Pancreas (tissue), 10 donors: ENCODE data around the gene IL4I1. TPM values are rescaled to one million over a fixed set of nuclear protein-coding genes. Genes with fewer than 3 reads are reported as not detected.

Source experiments
- ATAC-seq, 4 donors: fragments of 200-7000 bp; cut with Tn5 transposase; one replicate each; pipeline versions ENCODE4 v1.8.0 to v1.9.1; 2020; ENCODE audit warnings: mild to moderate bottlenecking in 4 of 4, moderate library complexity in 4 of 4
- DNase-seq, 6 donors: peaks; one replicate each; pipeline ENCODE4 v3.0.0-alpha.2; 2020
- FAIRE-seq: peaks from 2 replicates; lab custom pipeline; 2012; peaks lifted over from hg19 to GRCh38; lab: Jason Lieb, UNC
- H3K27ac ChIP-seq, 4 donors: fragments of 200-600 bp; sonication (generic); 1 replicate in 3 of 4; 2 replicates in 1 of 4; pipeline versions ENCODE4 v1.5.0 to v1.8.0; 2020
- H3K27me3 ChIP-seq, 4 donors: fragments of 200-600 bp; one replicate each; pipeline ENCODE4 v1.8.0; 2021
- H3K36me3 ChIP-seq, 3 donors: fragments of 200-600 bp; sonication (generic) in 1 of 3; one replicate each; pipeline versions ENCODE4 v1.5.0 to v1.8.0; 2020 to 2021
- H3K4me1 ChIP-seq, 3 donors: fragments of 200-600 bp; one replicate each; pipeline ENCODE4 v1.8.0; 2021
- H3K4me3 ChIP-seq, 4 donors: fragments of 200-600 bp; sonication (generic) in 2 of 4; one replicate each; pipeline versions ENCODE4 v1.5.0 to v1.8.0; 2020 to 2021
- H3K9me3 ChIP-seq, 4 donors: fragments of 200-600 bp; one replicate each; pipeline ENCODE4 v1.8.0; 2021
- CTCF ChIP-seq, 4 donors: fragments of 200-600 bp; sonication (generic) in 3 of 4; IDR thresholded peaks; one replicate each; pipeline versions ENCODE4 v1.5.0 to v1.8.0; 2021; ENCODE audit warnings: antibody characterized with exemption in 4 of 4
- WGBS, 2 donors: extraction: QIAGEN DNeasy Blood & Tissue Kit; methylation state at CpG; one replicate each; pipeline ENCODE4 v1.1.7; 2013; 5-methylcytosine and 5-hydroxymethylcytosine counted together
- intact Hi-C, 3 donors: fragments of 100-400 bp; cut with DNase I; formaldehyde crosslinking; loops; one replicate each; pipeline versions ENCODE4 v1.11.1 to v1.14.2; 2022
- polyA plus RNA-seq, 2 donors: library from polyadenylated mRNA; stranded (reverse); fragments of 200-250 nt; gene quantifications; one replicate each; pipeline ENCODE4 v1.2.3, GENCODE V29; 2013
- total RNA-seq, 6 donors: library from RNA; stranded (reverse); fragmentation: NEBNext Ultra II Directional in 4 of 6; extraction: Animal tissue kit (Norgen Biotek cat#: 25700) in 4 of 6; gene quantifications; one replicate each; pipeline versions ENCODE4 v1.2.1 to v1.2.4, GENCODE V29; 2021 to 2023
- donor health status: healthy with polysubstance abuse.
- donor health status: DM: no; HTN: no; CAD: no; lungs with moderate emphysema.
- donor health status: DM: no; HTN: no; CAD: no.
- donor health status: control.
- donor health status: control.
- donor health status: Bipolar disorder and iron deficiency.
- donor health status: DM: yes; HTN: yes; CAD: no.
- donor health status: DM: no; HTN: no; CAD: no.
- donor health status: DM: no; HTN: no; CAD: no.
- donor health status: DM: yes; HTN: yes; CAD: no.

IL4I1 gene
- total and polyA plus RNA-seq, 8 donors: 0.23 to 4.0 (median 0.63) TPM

- H3K9me3 ChIP-seq: no peaks in the 10 kb centered on the region
- intact Hi-C loops: no loop called here
- H3K4me1 ChIP-seq: peaks cover 7 to 24% (median 13%) of the 10 kb centered on the region in 3 donors
- H3K27ac ChIP-seq: no peak overlapping the region
- DNase-seq: peak in 4 of 6 donors; percentile 24 to 82 (median 51)
- no peak for TF ChIP-seq CTCF (IDR thresholded peaks at IDR 0.05)
- H3K27me3 ChIP-seq: no peaks in the 10 kb centered on the region
- H3K4me3 ChIP-seq: no peak overlapping the region
- no peak for FAIRE-seq
- ATAC-seq: no peak
- 85 to 87% methylated on average over 25 to 27 of the region's 27 CpGs for WGBS, 2 donors
- no peaks in the 10 kb centered on the region for H3K36me3 ChIP-seq
Observed at GRCh38 chr19:49872245-49873128, 24.2 kb downstream of the IL4I1 start.

GRCh38 chr19:49871349-49871985 is 25.2 kb downstream of the IL4I1 start:
- ATAC-seq (no peak), FAIRE-seq (no peak), DNase-seq (peak in 4 of 6 donors; percentile 22 to 61 (median 38))
- peaks cover 7 to 26% (median 16%) of the 10 kb centered on the region in 3 donors for H3K4me1 ChIP-seq
- TF ChIP-seq CTCF (IDR thresholded peaks at IDR 0.05): no peak
- no peaks in the 10 kb centered on the region for H3K36me3 ChIP-seq
- intact Hi-C loops: no loop called here
- H3K27me3 ChIP-seq: no peaks in the 10 kb centered on the region
- H3K9me3 ChIP-seq: no peaks in the 10 kb centered on the region
- no peak overlapping the region for H3K27ac ChIP-seq
- WGBS, 2 donors: 86 to 90% methylated on average over 17 of the region's 17 CpGs
- no peak overlapping the region for H3K4me3 ChIP-seq

GRCh38 chr19:49870309-49870901 is 26.3 kb downstream of the IL4I1 start:
- FAIRE-seq: no peak
- DNase-seq: peak in 4 of 6 donors; percentile 35 to 85 (median 63)
- Histone ChIP-seq H3K9me3 (no peaks in the 10 kb centered on the region), H3K4me3 (peak overlapping the region; percentile 28 to 41 (median 40)), H3K27me3 (no peaks in the 10 kb centered on the region), H3K36me3 (no peaks in the 10 kb centered on the region), H3K4me1 (peaks cover 16 to 34% (median 22%) of the 10 kb centered on the region in 3 donors), H3K27ac (peak overlapping the region; percentile 36 to 94 (median 86))
- TF ChIP-seq CTCF (IDR thresholded peaks at IDR 0.05): no peak
- WGBS, 2 donors: 72% methylated on average over 15 of the region's 15 CpGs
- intact Hi-C loops: no loop called here
- no peak for ATAC-seq

GRCh38 chr19:49869484-49870308 is 27.0 kb downstream of the IL4I1 start:
- intact Hi-C loops: no loop called here
- 0 to 1% methylated on average over 42 to 67 of the region's 67 CpGs for WGBS, 2 donors

More at GRCh38 chr19:49869484-49870308, 27.0 kb downstream of the IL4I1 start:
- H3K9me3 ChIP-seq: no peaks in the 10 kb centered on the region
- peak in 1 of 4 donors; percentile 8 for TF ChIP-seq CTCF (IDR thresholded peaks at IDR 0.05)
- peak overlapping the region; percentile 36 to 94 (median 86) for H3K27ac ChIP-seq
- no peaks in the 10 kb centered on the region for H3K27me3 ChIP-seq
- ATAC-seq (peak; percentile 70 to 78 (median 78)), FAIRE-seq (peak; percentile 99), DNase-seq (peak; percentile 93 to 98 (median 96))
- H3K4me3 ChIP-seq: peak overlapping the region; percentile 28 to 41 (median 40)
- H3K36me3 ChIP-seq: no peaks in the 10 kb centered on the region
- H3K4me1 ChIP-seq: peaks cover 16 to 35% (median 25%) of the 10 kb centered on the region in 3 donors
